ENCODE results near the gene AACS. TPM values are rescaled to one million over a fixed set of nuclear protein-coding genes. Genes with fewer than 3 reads are reported as not detected.

The AACS gene
- polyA plus RNA-seq, 1 donor (not counting 4 experiments of a cell fraction or from before 2014, with no cell fraction given): 27.0 TPM

DNA sequence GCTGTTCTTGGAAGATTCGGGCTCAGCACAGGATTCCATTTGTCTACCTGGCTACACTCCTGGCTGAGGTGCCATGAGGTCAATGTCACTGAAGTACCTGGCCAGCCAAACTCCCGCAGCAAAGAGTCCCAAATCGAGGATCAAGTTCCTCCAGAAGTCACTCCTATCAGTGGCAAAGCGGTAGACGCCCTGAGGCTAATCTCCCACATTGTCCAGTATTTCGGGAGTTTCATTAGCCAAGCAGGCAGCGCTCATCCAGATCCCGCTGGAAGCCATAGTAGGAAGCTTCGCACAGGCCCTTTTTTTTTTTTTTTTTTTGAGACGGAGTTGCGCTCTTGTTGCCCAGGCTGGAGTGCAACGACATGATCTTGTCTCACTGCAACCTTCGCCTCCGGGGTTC, 8.9 kb upstream of the AACS start:
- Histone ChIP-seq H3K9me1 (ENCODE audit: control insufficient read depth, extremely low read depth, insufficient read depth, low read length) (no peaks in the 10 kb centered on the region), H4K20me1 (ENCODE audit: control insufficient read depth, extremely low read depth, insufficient read depth, low read length) (no peaks in the 10 kb centered on the region), H3K36me3 (ENCODE audit: control insufficient read depth in 2 of 2, extremely low read depth in 1 of 2, insufficient read depth in 2 of 2, low read length in 2 of 2) (no peaks in the 10 kb centered on the region), H3K27me3 (ENCODE audit: control insufficient read depth, extremely low read depth, insufficient read depth, low read length) (no peaks in the 10 kb centered on the region), H3K9me3 (ENCODE audit: control insufficient read depth, low read depth, low read length) (no peaks in the 10 kb centered on the region), H3K9ac (ENCODE audit: control insufficient read depth, extremely low read depth, insufficient read depth, low read length) (no peak overlapping the region), H3K4me1 (ENCODE audit: control insufficient read depth, extremely low read depth, insufficient read depth, low read length) (no peaks in the 10 kb centered on the region), H3K79me2 (ENCODE audit: control insufficient read depth, insufficient read depth, low read length) (no peaks in the 10 kb centered on the region), H3K4me3 (ENCODE audit: control insufficient read depth in 2 of 3, extremely low read depth in 1 of 3, insufficient read depth in 2 of 3, low read depth in 1 of 3, low read length in 3 of 3) (no peak overlapping the region), H2AFZ (ENCODE audit: control insufficient read depth, low read length) (no peak overlapping the region), H3K27ac (ENCODE audit: control insufficient read depth, insufficient read depth, low read length) (no peak overlapping the region), H3K4me2 (ENCODE audit: control insufficient read depth, extremely low read depth, insufficient read depth, low read depth, low read length) (no peak overlapping the region)
- dilution Hi-C loops (cut with MboI; ENCODE audit: extremely low pct_ligation_motif_present, low sequenced_read_pairs): no loop called here
- FAIRE-seq: no peak
- DNase-seq (ENCODE audit: low read depth, low spot score): no peak
- TF ChIP-seq EZH2 (IDR thresholded peaks at IDR 0.05; ENCODE audit: low read length): no peak
- TF ChIP-seq, protein P1, sequence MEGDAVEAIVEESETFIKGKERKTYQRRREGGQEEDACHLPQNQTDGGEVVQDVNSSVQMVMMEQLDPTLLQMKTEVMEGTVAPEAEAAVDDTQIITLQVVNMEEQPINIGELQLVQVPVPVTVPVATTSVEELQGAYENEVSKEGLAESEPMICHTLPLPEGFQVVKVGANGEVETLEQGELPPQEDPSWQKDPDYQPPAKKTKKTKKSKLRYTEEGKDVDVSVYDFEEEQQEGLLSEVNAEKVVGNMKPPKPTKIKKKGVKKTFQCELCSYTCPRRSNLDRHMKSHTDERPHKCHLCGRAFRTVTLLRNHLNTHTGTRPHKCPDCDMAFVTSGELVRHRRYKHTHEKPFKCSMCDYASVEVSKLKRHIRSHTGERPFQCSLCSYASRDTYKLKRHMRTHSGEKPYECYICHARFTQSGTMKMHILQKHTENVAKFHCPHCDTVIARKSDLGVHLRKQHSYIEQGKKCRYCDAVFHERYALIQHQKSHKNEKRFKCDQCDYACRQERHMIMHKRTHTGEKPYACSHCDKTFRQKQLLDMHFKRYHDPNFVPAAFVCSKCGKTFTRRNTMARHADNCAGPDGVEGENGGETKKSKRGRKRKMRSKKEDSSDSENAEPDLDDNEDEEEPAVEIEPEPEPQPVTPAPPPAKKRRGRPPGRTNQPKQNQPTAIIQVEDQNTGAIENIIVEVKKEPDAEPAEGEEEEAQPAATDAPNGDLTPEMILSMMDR (optimal IDR thresholded peaks at IDR 0.05 in 1 of 3, IDR thresholded peaks at IDR 0.05 in 1 of 3, conservative IDR thresholded peaks at IDR 0.05 in 1 of 3; ENCODE audit: extremely low read depth in 1 of 3, insufficient read depth in 2 of 3, low read length in 3 of 3): no peak

DNA sequence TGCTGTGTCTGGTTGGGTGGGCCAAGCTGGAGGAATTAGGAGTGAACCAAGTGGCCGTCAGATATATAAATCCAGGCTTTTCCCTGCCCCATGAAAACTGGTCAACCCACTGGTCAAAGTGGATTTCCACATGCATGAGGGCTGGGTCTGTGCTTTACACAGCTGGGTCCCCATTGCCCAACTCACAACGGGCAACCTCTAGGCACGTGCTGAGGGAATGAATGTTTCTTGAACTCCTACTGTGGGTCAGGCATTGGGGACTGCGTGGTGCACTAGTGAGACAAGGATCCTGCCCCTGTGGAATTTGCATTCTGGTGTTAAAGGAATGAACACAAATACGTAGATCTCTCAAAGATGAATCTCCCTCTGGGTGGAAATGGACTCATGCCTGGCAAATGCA, 7.5 kb upstream of the AACS start:
- no peaks in the 10 kb centered on the region for H3K9me1 ChIP-seq (ENCODE audit: control insufficient read depth, extremely low read depth, insufficient read depth, low read length)
- H3K27me3 ChIP-seq (ENCODE audit: control insufficient read depth, extremely low read depth, insufficient read depth, low read length): no peaks in the 10 kb centered on the region
- no peaks in the 10 kb centered on the region for H4K20me1 ChIP-seq (ENCODE audit: control insufficient read depth, extremely low read depth, insufficient read depth, low read length)
- H3K4me3 ChIP-seq (ENCODE audit: control insufficient read depth in 2 of 3, extremely low read depth in 1 of 3, insufficient read depth in 2 of 3, low read depth in 1 of 3, low read length in 3 of 3): no peak overlapping the region
- TF ChIP-seq EZH2 (IDR thresholded peaks at IDR 0.05; ENCODE audit: low read length): no peak
- TF ChIP-seq, protein P1 (optimal IDR thresholded peaks at IDR 0.05 in 1 of 3, IDR thresholded peaks at IDR 0.05 in 1 of 3, conservative IDR thresholded peaks at IDR 0.05 in 1 of 3; ENCODE audit: extremely low read depth in 1 of 3, insufficient read depth in 2 of 3, low read length in 3 of 3): no peak
- H3K27ac ChIP-seq (ENCODE audit: control insufficient read depth, insufficient read depth, low read length): no peak overlapping the region
- no peak overlapping the region for H2AFZ ChIP-seq (ENCODE audit: control insufficient read depth, low read length)
- H3K9ac ChIP-seq (ENCODE audit: control insufficient read depth, extremely low read depth, insufficient read depth, low read length): no peak overlapping the region
- FAIRE-seq (no peak), DNase-seq (ENCODE audit: low read depth, low spot score) (no peak)
- dilution Hi-C loops (cut with MboI; ENCODE audit: extremely low pct_ligation_motif_present, low sequenced_read_pairs): no loop called here
- no peaks in the 10 kb centered on the region for H3K36me3 ChIP-seq (ENCODE audit: control insufficient read depth in 2 of 2, extremely low read depth in 1 of 2, insufficient read depth in 2 of 2, low read length in 2 of 2)
- H3K79me2 ChIP-seq (ENCODE audit: control insufficient read depth, insufficient read depth, low read length): no peaks in the 10 kb centered on the region
- H3K4me2 ChIP-seq (ENCODE audit: control insufficient read depth, extremely low read depth, insufficient read depth, low read depth, low read length): no peak overlapping the region
- H3K9me3 ChIP-seq (ENCODE audit: control insufficient read depth, low read depth, low read length): no peaks in the 10 kb centered on the region
- no peaks in the 10 kb centered on the region for H3K4me1 ChIP-seq (ENCODE audit: control insufficient read depth, extremely low read depth, insufficient read depth, low read length)
